Cardiac muscle cell (in vitro differentiated cells and primary cell): ENCODE data around the gene SEL1L3. TPM values are rescaled to one million over a fixed set of nuclear protein-coding genes. Genes with fewer than 3 reads are reported as not detected.

Experiments
- DNase-seq, 2 donors: peaks; one replicate each; pipeline versions ENCODE4 v3.0.0 to v3.0.0-alpha.2; 2010 to 2017; ENCODE audit warnings: low read depth in 1 of 2, low spot score in 1 of 2
- H3K27ac ChIP-seq: fragments of 200-600 bp; sonication (generic); 2 replicates; pipeline ENCODE4 v1.5.1; 2016
- H3K27me3 ChIP-seq: fragments of 200-600 bp; sonication (generic); 2 replicates; pipeline ENCODE4 v1.6.0; 2016; ENCODE audit warnings: control low read depth
- H3K36me3 ChIP-seq: fragments of 200-600 bp; sonication (generic); 2 replicates; pipeline ENCODE4 v1.5.1; 2016; ENCODE audit warnings: control low read depth
- H3K4me1 ChIP-seq: fragments of 200-600 bp; sonication (generic); 2 replicates; pipeline ENCODE4 v1.8.1; 2017; ENCODE audit warnings: low read depth, mild to moderate bottlenecking, mixed run types
- H3K4me3 ChIP-seq: fragments of 200-600 bp; sonication (generic); 2 replicates; pipeline ENCODE4 v1.5.1; 2016; ENCODE audit warnings: mild to moderate bottlenecking
- H3K9me3 ChIP-seq: fragments of 200-600 bp; sonication (generic); 2 replicates; pipeline ENCODE4 v1.5.1; 2017; ENCODE audit warnings: low read depth, mild to moderate bottlenecking, control low read depth
- CTCF ChIP-seq: IDR thresholded peaks from 2 replicates; pipeline ENCODE4 v1.5.1; 2012; ENCODE audit warnings: low read depth, mild to moderate bottlenecking, low read length
- polyA plus RNA-seq: library from polyadenylated mRNA; unstranded; fragments of >200 nt; fragmentation: Nextera tagmentation; extraction: Ambion mirVana; gene quantifications from 2 replicates; pipeline ENCODE4 v1.2.1, GENCODE V29; 2016
- total RNA-seq: library from RNA; depleted of rRNA; stranded (reverse); fragments of >200 nt; gene quantifications from 2 replicates; pipeline ENCODE4 v1.2.3, GENCODE V29; 2016

The SEL1L3 gene
- total and polyA plus RNA-seq, 2 experiments from 2014 or later, result 4.9 to 5.3 TPM

- TF ChIP-seq CTCF, result no peak
- Histone ChIP-seq H3K4me3 (no peak overlapping the region), H3K27ac (no peak overlapping the region), H3K4me1 (no peaks in the 10 kb centered on the region), H3K27me3 (no peaks in the 10 kb centered on the region), H3K36me3 (no peaks in the 10 kb centered on the region), H3K9me3 (no peaks in the 10 kb centered on the region)
- peak in 1 of 2 donors; percentile 86 for DNase-seq
These were observed 47.2 kb downstream of the SEL1L3 start for GRCh38 chr4:25815586-25815985.

DNA sequence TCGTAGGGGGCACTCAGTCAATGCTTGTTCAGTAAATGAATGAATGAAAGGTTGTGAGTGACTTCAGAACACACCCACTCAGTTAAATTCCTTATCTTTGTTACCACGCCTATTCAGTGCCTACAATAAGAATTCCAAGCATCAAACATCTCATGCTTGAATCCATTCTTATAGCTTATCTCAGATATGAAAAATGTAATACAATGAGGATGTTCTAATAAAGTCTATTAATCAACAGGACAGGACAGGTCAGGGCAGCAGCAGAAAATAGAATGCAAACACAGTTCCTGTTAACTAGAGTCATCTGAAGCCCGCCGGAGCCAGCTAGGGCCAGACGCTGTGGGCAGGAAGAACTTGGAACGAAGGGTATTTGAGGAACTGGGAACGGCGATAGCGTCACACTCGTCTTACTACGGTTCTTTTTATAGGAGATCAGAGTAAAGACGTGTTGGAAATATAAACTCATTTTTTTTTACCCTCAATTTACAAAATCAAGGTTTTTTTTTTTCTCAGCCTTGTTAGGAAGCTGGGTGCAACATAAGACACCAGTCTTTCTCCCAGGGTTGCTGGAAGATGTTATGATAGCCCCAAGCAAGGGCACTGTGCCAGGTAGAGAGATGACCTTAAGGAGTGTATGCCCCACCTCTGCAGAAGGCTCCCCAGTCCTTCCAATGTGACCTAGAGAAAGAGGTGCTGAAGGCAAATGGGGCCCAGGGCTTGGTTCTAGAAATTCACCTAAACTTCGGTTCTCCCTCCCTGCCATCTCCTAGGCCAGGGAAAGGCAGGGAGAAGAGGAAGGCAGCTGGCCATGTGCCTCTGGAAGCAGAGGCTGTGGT is 48.3 kb downstream of the SEL1L3 start:
- peak in 1 of 2 donors; percentile 70 for DNase-seq
- H3K36me3 ChIP-seq, result no peaks in the 10 kb centered on the region
- no peak overlapping the region for H3K4me3 ChIP-seq
- no peak for TF ChIP-seq CTCF
- H3K4me1 ChIP-seq, result no peaks in the 10 kb centered on the region
- no peaks in the 10 kb centered on the region for H3K27me3 ChIP-seq
- H3K9me3 ChIP-seq, result no peaks in the 10 kb centered on the region
- H3K27ac ChIP-seq, result no peak overlapping the region

- H3K36me3 ChIP-seq, result no peaks in the 10 kb centered on the region
- H3K9me3 ChIP-seq, result no peaks in the 10 kb centered on the region
- no peak overlapping the region for H3K4me3 ChIP-seq
- H3K27ac ChIP-seq, result no peak overlapping the region
- peak in 1 of 2 donors; percentile 85 for DNase-seq
- no peaks in the 10 kb centered on the region for H3K27me3 ChIP-seq
- no peaks in the 10 kb centered on the region for H3K4me1 ChIP-seq
- no peak for TF ChIP-seq CTCF
These were observed 49.2 kb downstream of the SEL1L3 start for GRCh38 chr4:25813448-25814106.

DNA sequence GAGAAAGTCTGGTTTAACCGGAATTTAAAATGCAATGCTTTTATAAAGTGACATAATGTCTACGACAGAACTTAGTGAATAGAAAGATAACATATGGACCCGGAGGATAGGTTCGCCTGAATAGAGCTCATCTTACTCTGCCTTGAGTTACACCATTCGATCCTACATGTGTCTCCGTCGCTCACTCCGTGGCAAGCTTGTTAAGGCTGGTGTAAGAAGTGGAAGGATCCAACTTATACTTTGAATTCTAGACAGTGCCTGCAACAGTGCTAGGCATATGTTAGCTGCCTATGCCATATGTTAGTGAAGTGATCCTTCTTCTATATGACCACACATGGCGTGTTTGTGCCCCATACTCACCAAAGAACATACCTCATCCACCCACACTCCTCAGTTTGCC is 50.9 kb downstream of the SEL1L3 start:
- no peak overlapping the region for H3K27ac ChIP-seq

DNA sequence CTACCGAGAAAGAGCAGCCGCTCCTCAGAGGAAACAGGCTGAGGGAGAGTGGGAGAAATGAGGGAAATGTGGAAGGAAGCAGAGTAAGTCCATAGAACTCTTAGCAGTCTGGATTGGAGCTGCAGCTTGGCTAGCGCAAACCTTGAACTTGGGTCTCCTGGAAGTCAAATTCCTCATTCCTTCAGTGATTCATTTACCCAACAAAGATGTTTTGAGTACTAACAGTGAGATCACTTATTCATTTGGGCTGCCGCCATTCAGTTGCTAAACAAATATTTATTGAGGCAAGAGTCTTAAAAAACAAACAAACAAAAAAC is 51.5 kb downstream of the SEL1L3 start:
- no peaks in the 10 kb centered on the region for H3K9me3 ChIP-seq
- no peak overlapping the region for H3K4me3 ChIP-seq
- no peaks in the 10 kb centered on the region for H3K27me3 ChIP-seq
- H3K27ac ChIP-seq, result no peak overlapping the region
- H3K36me3 ChIP-seq, result no peaks in the 10 kb centered on the region
- DNase-seq, result peak in 1 of 2 donors; percentile 59
- peaks cover 8% of the 10 kb centered on the region for H3K4me1 ChIP-seq
- no peak for TF ChIP-seq CTCF

More for the DNA sequence above, 50.9 kb downstream of the SEL1L3 start:
- Histone ChIP-seq H3K27me3 (no peaks in the 10 kb centered on the region), H3K4me3 (no peak overlapping the region), H3K36me3 (no peaks in the 10 kb centered on the region), H3K4me1 (peaks cover 3% of the 10 kb centered on the region), H3K9me3 (no peaks in the 10 kb centered on the region)
- TF ChIP-seq CTCF, result no peak
- DNase-seq, result no peak
